ENCODE data around the gene KCNJ4.

KCNJ4 gene

GRCh38 chr22:38429499-38430068, 25.4 kb downstream of the KCNJ4 start:
- DNase-seq (ENCODE audit: low read depth) = peak; percentile 14

- no peak for DNase-seq (ENCODE audit: low read depth)
These were observed 26.3 kb downstream of the KCNJ4 start for GRCh38 chr22:38428714-38429113.

DNA sequence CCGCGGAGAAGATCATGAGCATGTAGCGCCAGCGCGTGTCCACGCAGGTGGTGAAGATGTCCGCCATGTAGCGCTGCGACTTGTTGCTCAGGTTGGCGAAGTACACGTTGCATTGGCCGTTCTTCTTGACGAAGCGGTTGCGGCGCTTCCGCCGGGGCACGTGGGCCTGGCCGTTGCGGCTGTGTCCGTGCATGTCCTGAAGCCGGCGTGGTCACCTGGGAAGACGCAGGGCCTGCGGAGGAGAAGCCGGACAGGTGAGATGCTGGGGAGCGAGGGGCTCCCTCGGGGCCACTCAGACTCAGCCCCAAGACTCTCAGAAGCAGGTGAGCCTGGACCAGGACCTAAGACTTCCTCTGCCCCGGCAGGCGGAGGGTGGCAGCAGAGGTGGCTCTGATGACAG, 27.1 kb downstream of the KCNJ4 start:
- no peak for DNase-seq (ENCODE audit: low read depth)

GRCh38 chr22:38427465-38427864, 27.5 kb downstream of the KCNJ4 start:
- DNase-seq (ENCODE audit: low read depth) = no peak

GRCh38 chr22:38426628-38427027, 28.4 kb downstream of the KCNJ4 start:
- DNase-seq (ENCODE audit: low read depth) = no peak

DNA sequence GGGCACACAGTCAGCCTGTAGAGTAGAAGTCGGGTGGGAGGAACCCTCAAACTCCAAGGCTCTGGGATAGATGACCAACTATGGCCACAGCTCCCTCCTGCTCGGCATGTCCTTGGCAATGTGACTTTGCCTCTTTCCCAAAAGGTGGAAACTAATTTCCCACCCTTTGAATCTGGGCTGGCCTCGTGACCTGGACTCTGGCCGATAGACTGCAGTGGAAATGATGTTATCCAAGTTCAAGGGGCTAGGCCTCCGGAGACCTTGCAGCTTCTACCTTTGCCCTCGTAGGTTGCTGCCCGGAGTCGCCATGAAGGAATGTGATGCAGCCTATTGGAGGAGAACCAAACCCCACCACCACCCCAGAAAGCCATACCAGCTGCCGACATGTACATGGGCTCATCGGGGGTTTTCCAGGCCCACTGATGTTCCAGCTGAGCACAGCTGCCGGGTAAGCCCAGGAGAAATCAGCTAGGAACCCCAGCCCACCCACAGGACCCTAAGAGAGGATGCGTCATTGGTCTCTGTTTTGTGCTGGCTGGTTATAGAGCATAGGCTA, 30.4 kb downstream of the KCNJ4 start:
- DNase-seq (ENCODE audit: low read depth) = no peak

- peak; percentile 66 for DNase-seq (ENCODE audit: low read depth)
These were observed 31.2 kb downstream of the KCNJ4 start for GRCh38 chr22:38423512-38424503.

GRCh38 chr22:38422611-38423511, 32.1 kb downstream of the KCNJ4 start:
- peak; percentile 28 for DNase-seq (ENCODE audit: low read depth)

DNA sequence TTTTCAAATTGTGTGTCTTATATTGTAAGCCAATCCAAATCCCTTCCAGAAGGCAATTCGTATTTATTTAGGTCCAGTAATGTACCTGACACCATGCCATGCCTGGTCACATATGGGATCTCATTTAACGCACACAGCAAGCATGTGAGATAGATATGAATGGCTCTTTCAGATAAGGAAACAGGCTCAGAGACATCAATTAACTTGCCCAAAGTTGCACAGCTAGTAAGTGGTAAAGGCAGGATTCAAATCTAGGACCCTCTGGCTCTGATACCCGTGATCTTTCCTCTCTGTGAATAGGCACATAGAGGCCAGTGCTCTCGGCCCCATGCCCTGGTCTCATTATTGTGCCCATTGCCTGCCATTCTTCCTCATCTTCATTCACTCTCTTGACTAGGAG, 34.3 kb downstream of the KCNJ4 start:
- DNase-seq (ENCODE audit: low read depth) = no peak

GRCh38 chr22:38419858-38420160, 35.2 kb downstream of the KCNJ4 start:
- DNase-seq (ENCODE audit: low read depth) = no peak

DNA sequence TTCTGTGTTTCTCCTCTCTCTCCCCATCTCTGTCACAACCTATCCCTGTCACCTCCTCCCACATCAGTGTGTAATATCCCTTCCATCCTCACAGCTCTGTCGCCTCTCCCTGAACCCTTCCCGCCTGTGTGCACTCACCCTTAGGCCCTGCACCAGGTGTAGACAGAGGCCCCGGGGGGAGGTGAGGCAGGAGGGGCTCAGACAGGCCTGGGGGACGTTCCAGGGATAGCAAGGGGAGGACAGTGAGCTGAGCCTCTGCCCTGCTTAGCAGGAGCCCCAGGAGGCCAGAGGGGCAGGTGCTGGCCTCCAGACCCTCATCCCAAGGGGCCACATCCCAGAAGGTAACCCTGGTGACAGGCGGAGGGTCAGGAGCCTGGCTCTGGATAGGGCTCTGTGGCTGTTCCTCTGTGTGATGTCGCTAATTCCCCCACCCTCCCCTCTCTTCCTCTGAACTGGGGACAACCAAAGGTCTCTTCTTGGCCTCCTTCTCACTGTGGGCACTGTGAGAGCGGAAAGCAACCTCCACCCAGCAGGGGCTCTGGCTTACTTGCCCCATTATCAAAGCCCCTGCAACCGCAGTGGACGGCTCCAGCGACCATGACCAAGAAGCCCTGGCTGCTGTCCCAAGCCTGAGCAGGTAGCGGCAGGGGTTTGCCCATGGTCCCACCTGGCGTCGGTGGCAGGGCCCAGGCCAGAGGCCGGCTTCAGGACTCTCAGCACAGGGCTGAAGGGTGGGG, 35.7 kb downstream of the KCNJ4 start:
- no peak for DNase-seq (ENCODE audit: low read depth)

DNA sequence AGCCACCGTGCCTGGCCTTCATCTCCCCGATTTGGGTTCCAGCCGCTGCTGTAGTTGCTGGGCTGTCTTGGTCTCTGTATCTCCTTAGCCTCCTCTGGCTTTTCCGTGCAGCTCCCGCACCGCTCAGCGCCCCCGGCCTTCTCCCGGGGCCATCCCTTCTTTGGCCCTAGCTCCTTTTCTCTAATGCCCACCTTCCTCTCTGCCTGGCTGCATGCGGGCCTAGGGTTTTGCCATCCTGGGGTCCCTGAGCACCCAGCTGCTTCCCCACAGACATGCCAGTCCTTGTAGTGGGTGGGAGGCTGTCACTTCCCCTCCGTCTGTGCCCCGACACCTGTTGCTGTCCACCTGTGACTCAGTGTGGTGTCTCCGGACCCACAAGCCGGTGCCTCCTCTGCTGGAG, 36.4 kb downstream of the KCNJ4 start:
- no peak for DNase-seq (ENCODE audit: low read depth)

- no peak for DNase-seq (ENCODE audit: low read depth)
These were observed 37.5 kb downstream of the KCNJ4 start for GRCh38 chr22:38417252-38418060.

DNA sequence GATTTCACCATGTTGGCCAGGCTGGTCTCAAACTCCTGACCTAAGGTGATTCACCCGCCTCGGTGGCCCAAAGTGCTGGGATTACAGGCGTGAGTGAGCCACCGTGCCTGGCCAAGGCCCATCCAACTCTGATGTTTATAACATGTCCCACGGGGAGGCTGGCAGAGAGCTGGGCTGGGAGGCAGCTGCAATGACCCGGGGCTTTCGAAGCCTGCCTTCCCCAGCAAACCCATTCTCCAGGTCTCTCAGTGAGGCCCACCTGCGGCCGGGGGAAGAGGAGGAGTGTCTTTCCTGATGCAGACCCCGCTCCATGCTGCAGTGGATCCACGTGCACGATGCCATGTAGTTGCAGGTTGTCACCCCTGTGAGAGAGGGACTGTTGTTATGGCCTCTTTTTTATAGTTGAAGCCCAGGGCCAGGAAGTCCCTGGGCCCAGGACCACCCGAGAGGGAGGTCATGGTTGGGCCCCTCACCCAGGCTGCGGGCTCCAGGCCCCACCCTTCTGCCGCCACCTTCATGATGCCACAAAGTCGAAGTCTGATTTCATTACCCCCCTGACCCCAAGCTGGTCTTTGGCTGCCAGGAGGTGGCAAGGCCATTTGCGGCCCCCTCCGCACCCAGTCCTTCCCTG, 38.3 kb downstream of the KCNJ4 start:
- DNase-seq (ENCODE audit: low read depth) = no peak

DNA sequence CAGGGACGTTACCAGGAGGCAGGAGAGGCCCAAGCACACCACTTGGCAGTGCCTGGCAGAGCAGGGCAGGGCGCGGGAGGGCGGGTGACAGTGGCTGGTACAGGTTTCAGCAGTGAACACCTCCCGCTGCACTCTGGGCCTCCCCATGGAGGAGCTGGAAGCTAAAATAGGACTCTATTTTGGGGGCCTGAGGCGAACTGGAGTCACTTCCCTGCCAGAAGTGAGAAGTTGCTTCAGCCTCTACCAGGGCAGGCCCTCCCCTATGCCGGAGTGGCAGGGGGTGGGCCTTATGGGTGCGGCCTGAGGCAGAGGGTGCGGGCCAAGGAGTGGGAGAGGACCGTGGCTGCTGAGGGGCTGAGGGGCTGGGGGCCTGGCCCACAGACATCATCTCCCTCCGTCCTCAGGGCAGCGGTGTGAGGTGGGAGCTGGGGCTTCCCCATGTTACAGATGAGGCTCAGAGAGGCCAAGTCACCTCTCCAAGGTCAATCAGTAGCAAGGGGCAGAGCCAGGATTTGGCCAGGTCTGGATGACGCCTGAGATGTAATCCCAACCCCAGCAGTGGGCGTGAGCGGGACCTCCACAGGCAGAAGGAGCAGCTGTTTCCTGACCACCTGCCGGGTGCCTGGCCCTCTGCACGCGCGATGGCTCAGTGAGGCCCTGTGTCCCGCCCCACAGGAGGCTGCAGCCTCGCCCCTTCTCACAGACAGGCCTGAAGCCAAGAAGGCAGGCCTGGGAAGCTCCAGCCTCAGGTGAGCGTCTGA, 39.3 kb downstream of the KCNJ4 start:
- no peak for DNase-seq (ENCODE audit: low read depth)

DNA sequence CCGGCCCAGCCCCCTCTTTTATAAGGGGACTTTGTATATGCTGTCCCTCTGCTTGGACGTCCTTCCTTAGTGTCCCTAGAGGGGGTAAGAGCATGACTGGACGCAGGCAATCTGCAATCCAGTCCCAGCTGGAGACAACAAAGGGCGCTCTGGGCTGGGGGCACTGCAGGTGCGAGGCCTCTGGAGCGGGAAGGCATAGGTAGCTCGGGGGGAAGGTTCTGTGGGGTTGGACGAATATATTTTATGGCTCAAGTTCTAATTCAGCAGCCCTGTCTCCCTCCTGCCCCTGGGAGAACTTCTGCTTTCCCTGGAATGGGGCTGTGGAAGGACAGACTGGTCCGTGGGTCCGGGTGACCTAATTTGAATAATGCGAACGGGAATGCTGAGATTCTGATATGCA, 40.0 kb downstream of the KCNJ4 start:
- DNase-seq (ENCODE audit: low read depth) = no peak

DNA sequence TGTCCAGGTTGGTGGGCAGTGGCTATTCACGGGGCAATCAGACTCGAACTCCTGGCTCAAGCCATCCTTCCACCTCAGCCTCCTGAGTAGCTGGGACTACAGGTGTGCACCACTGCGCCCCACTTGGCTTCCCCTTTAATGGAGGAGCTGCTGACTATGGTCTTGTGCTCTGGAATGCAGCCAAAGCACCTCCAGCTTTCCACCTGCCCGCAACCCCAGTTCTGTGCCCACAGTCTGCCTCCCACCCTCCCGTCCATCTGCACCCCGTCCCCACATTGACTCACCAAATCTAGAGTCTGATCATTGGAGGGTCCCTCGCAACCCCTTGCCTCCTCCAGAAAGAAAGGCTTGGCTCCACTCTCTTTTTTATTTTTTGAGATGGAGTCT, 41.0 kb downstream of the KCNJ4 start:
- DNase-seq (ENCODE audit: low read depth) = no peak

DNA sequence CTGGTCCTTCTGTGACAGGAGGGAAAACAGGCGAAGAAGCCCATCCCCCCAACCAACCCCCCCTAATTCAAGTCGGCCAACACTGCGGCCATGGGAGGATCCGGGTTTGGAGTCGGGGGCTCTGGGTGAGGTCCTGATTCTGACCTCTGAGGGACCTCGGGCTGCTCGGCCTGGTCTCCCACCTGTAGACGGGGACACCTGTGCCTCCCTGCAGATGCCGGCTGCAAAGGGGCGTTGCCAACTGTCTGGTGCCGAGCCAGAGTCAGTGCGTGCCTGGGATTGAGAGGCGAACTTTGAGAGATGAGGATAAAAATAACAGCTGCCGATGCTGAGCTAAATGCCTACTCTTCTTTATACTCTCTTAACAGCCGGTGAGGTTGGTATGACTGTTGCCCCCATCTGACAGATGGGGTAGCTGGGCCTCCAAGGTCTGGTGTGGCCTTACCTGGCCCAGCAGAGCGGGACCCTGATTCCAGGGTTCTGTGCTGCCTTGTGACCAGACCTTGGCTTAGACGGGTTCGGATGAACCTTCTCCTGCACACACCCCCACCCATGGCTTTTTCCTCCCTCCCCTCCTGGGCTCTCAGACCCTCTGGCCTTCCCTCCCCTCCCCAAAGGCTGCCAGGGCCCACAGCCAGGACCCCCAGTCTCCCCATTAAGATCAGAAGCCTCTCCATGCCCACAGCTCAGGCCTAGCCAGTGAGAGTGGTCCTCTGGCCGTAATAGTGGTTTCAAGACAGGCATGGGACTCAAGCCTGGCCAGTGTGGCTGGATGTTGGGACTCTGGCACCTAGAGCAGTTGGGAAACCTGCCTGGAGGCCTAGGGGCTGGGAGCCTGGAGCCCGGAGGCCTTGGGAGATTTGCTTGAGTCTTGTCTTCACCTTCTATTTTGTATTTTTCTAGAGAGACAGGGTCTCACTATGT, 41.7 kb downstream of the KCNJ4 start:
- DNase-seq (ENCODE audit: low read depth) = no peak

Measured in amniotic epithelial cell (primary cell).